ENCODE results near the gene MEMO1.

Gene MEMO1

DNA sequence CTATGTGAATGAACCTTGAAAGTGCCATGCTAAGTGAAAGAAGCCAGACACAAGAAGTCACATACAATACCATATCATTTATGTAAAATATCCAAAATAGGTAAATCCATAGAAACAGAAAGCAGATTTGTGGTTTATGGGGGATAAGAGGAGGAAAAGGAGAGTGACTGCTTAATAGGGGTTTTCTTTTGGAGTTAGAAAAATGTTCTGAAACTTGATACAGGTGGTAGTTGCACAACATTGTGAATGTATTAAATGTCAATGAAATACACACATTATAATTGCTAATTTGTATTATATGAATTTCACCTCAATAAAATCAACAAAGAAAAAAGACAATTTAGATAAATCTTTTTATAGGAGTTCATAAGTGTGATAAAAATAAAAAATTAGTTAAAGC is 37.1 kb downstream of the MEMO1 start:
- no peak for ATAC-seq
- TF ChIP-seq ZFP3 (CRISPR knock-in tag; IDR thresholded peaks at IDR 0.05) (no peak), SNAI2 (CRISPR knock-in tag; IDR thresholded peaks at IDR 0.05) (no peak), ARNTL (CRISPR knock-in tag; IDR thresholded peaks at IDR 0.05; ENCODE audit: borderline replicate concordance, low read depth) (no peak), BACH2 (CRISPR knock-in tag; IDR thresholded peaks at IDR 0.05; ENCODE audit: borderline replicate concordance) (no peak)

DNA sequence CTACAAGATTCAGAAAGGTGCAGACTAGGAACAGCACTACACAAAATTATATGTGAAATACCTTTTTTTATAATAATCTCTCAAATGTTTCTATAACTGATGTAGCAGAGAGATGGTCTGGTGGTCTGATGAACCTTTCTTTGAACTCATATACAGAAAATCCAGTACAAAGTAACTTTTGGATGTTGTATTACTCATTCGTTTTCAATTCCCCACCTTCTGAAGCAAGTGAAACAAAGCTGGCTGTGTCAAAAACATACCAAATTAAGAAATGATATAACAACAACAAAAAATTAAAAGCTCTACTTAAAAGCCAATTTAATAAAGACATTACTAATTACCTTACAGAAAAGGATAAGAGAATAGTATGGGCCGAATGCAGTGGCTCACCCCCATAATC is 38.7 kb downstream of the MEMO1 start:
- ATAC-seq, result no peak
- TF ChIP-seq OSR1 (CRISPR knock-in tag; IDR thresholded peaks at IDR 0.05) (no peak), ARNTL (CRISPR knock-in tag; IDR thresholded peaks at IDR 0.05; ENCODE audit: borderline replicate concordance, low read depth) (no peak), TCF4 (CRISPR knock-in tag; IDR thresholded peaks at IDR 0.05; ENCODE audit: borderline replicate concordance) (no peak), CSDC2 (CRISPR knock-in tag; IDR thresholded peaks at IDR 0.05) (no peak), ZNF70 (CRISPR knock-in tag; IDR thresholded peaks at IDR 0.05) (no peak)
- TF ChIP-seq, protein P1, sequence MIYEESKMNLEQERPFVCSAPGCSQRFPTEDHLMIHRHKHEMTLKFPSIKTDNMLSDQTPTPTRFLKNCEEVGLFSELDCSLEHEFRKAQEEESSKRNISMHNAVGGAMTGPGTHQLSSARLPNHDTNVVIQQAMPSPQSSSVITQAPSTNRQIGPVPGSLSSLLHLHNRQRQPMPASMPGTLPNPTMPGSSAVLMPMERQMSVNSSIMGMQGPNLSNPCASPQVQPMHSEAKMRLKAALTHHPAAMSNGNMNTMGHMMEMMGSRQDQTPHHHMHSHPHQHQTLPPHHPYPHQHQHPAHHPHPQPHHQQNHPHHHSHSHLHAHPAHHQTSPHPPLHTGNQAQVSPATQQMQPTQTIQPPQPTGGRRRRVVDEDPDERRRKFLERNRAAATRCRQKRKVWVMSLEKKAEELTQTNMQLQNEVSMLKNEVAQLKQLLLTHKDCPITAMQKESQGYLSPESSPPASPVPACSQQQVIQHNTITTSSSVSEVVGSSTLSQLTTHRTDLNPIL (CRISPR knock-in tag; IDR thresholded peaks at IDR 0.05; ENCODE audit: low read depth), result no peak

DNA sequence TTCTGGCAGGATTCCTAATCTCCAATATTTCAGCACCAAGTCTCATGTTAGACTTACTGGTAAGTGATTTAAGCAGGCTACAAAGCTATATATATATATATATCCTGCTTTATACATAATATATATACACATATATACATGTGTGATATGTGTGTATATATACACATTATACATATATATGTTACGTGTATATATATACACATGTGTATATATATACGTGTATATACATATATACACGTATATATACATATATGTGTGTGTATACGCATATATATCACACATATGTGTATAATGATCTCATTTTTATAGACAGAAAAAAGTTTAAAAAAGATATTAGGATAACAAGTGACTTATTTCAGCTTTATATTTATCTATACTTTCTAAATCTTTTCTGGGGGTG is 41.6 kb downstream of the MEMO1 start:
- TF ChIP-seq ZC3H10 (CRISPR knock-in tag; IDR thresholded peaks at IDR 0.05) (no peak), SNAI2 (CRISPR knock-in tag; IDR thresholded peaks at IDR 0.05) (no peak), ZFP3 (CRISPR knock-in tag; IDR thresholded peaks at IDR 0.05) (no peak), RARB (CRISPR knock-in tag; IDR thresholded peaks at IDR 0.05) (no peak), CSDC2 (CRISPR knock-in tag; IDR thresholded peaks at IDR 0.05) (no peak), ZNF70 (CRISPR knock-in tag; IDR thresholded peaks at IDR 0.05) (no peak), ZNF8 (CRISPR knock-in tag; IDR thresholded peaks at IDR 0.05) (no peak), ESRRG (CRISPR knock-in tag; IDR thresholded peaks at IDR 0.05) (no peak), TCF4 (CRISPR knock-in tag; IDR thresholded peaks at IDR 0.05; ENCODE audit: borderline replicate concordance) (no peak), ARNTL (CRISPR knock-in tag; IDR thresholded peaks at IDR 0.05; ENCODE audit: borderline replicate concordance, low read depth) (no peak)
- TF ChIP-seq, protein P2, sequence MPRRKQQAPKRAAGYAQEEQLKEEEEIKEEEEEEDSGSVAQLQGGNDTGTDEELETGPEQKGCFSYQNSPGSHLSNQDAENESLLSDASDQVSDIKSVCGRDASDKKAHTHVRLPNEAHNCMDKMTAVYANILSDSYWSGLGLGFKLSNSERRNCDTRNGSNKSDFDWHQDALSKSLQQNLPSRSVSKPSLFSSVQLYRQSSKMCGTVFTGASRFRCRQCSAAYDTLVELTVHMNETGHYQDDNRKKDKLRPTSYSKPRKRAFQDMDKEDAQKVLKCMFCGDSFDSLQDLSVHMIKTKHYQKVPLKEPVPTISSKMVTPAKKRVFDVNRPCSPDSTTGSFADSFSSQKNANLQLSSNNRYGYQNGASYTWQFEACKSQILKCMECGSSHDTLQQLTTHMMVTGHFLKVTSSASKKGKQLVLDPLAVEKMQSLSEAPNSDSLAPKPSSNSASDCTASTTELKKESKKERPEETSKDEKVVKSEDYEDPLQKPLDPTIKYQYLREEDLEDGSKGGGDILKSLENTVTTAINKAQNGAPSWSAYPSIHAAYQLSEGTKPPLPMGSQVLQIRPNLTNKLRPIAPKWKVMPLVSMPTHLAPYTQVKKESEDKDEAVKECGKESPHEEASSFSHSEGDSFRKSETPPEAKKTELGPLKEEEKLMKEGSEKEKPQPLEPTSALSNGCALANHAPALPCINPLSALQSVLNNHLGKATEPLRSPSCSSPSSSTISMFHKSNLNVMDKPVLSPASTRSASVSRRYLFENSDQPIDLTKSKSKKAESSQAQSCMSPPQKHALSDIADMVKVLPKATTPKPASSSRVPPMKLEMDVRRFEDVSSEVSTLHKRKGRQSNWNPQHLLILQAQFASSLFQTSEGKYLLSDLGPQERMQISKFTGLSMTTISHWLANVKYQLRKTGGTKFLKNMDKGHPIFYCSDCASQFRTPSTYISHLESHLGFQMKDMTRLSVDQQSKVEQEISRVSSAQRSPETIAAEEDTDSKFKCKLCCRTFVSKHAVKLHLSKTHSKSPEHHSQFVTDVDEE (CRISPR knock-in tag; IDR thresholded peaks at IDR 0.05), result no peak
- TF ChIP-seq, protein P3, sequence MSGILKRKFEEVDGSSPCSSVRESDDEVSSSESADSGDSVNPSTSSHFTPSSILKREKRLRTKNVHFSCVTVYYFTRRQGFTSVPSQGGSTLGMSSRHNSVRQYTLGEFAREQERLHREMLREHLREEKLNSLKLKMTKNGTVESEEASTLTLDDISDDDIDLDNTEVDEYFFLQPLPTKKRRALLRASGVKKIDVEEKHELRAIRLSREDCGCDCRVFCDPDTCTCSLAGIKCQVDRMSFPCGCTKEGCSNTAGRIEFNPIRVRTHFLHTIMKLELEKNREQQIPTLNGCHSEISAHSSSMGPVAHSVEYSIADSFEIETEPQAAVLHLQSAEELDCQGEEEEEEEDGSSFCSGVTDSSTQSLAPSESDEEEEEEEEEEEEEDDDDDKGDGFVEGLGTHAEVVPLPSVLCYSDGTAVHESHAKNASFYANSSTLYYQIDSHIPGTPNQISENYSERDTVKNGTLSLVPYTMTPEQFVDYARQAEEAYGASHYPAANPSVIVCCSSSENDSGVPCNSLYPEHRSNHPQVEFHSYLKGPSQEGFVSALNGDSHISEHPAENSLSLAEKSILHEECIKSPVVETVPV (CRISPR knock-in tag; IDR thresholded peaks at IDR 0.05), result no peak
- TF ChIP-seq, protein P4, sequence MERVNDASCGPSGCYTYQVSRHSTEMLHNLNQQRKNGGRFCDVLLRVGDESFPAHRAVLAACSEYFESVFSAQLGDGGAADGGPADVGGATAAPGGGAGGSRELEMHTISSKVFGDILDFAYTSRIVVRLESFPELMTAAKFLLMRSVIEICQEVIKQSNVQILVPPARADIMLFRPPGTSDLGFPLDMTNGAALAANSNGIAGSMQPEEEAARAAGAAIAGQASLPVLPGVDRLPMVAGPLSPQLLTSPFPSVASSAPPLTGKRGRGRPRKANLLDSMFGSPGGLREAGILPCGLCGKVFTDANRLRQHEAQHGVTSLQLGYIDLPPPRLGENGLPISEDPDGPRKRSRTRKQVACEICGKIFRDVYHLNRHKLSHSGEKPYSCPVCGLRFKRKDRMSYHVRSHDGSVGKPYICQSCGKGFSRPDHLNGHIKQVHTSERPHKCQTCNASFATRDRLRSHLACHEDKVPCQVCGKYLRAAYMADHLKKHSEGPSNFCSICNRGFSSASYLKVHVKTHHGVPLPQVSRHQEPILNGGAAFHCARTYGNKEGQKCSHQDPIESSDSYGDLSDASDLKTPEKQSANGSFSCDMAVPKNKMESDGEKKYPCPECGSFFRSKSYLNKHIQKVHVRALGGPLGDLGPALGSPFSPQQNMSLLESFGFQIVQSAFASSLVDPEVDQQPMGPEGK (CRISPR knock-in tag; IDR thresholded peaks at IDR 0.05; ENCODE audit: borderline replicate concordance), result no peak
- TF ChIP-seq, protein P5, sequence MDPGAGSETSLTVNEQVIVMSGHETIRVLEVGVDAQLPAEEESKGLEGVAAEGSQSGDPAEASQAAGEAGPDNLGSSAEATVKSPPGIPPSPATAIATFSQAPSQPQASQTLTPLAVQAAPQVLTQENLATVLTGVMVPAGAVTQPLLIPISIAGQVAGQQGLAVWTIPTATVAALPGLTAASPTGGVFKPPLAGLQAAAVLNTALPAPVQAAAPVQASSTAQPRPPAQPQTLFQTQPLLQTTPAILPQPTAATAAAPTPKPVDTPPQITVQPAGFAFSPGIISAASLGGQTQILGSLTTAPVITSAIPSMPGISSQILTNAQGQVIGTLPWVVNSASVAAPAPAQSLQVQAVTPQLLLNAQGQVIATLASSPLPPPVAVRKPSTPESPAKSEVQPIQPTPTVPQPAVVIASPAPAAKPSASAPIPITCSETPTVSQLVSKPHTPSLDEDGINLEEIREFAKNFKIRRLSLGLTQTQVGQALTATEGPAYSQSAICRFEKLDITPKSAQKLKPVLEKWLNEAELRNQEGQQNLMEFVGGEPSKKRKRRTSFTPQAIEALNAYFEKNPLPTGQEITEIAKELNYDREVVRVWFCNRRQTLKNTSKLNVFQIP (CRISPR knock-in tag; IDR thresholded peaks at IDR 0.05; ENCODE audit: borderline replicate concordance, low read depth), result no peak

DNA sequence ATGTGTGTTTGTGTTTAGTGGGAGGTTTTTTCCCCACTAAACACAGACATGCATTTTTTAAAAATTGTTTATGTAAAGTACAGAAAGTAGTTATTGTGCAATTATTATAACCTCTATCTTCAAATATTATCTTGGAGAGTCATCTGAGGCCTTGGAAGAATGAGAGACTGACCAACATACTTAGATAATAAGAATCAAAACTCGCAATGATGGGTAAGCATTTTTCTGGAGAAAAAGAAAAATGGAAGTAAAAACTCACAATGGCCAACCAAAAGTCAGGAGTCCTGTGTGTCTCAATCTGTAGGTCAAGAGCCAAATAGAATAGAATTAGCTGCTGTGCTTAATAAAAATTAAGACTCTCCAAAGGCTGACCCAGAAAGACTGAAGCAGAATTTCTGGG is 43.0 kb downstream of the MEMO1 start:
- ATAC-seq, result no peak
- TF ChIP-seq OSR1 (CRISPR knock-in tag; IDR thresholded peaks at IDR 0.05), result no peak
- TF ChIP-seq, protein P2 (CRISPR knock-in tag; IDR thresholded peaks at IDR 0.05), result no peak
- no peak for TF ChIP-seq ZFP30 (CRISPR knock-in tag; IDR thresholded peaks at IDR 0.05)
- TF ChIP-seq ARNTL (CRISPR knock-in tag; IDR thresholded peaks at IDR 0.05; ENCODE audit: borderline replicate concordance, low read depth), result no peak
- no peak for TF ChIP-seq CSDC2 (CRISPR knock-in tag; IDR thresholded peaks at IDR 0.05)
- no peak for TF ChIP-seq TCF4 (CRISPR knock-in tag; IDR thresholded peaks at IDR 0.05; ENCODE audit: borderline replicate concordance)
- TF ChIP-seq ZC3H10 (CRISPR knock-in tag; IDR thresholded peaks at IDR 0.05), result no peak
- TF ChIP-seq ZNF70 (CRISPR knock-in tag; IDR thresholded peaks at IDR 0.05), result no peak
- TF ChIP-seq ESRRG (CRISPR knock-in tag; IDR thresholded peaks at IDR 0.05), result no peak
- TF ChIP-seq GLIS3 (CRISPR knock-in tag; IDR thresholded peaks at IDR 0.05), result no peak
- TF ChIP-seq, protein P1 (CRISPR knock-in tag; IDR thresholded peaks at IDR 0.05; ENCODE audit: low read depth), result no peak
- TF ChIP-seq, protein P5 (CRISPR knock-in tag; IDR thresholded peaks at IDR 0.05; ENCODE audit: borderline replicate concordance, low read depth), result no peak

More for the DNA sequence above, 41.6 kb downstream of the MEMO1 start:
- no peak for ATAC-seq
